Measurements from ENCODE around the gene EYA2. TPM values are rescaled to one million over a fixed set of nuclear protein-coding genes. Genes with fewer than 3 reads are reported as not detected.

EYA2 gene
- total RNA-seq, 1 experiment from 2014 or later = not detected

DNA sequence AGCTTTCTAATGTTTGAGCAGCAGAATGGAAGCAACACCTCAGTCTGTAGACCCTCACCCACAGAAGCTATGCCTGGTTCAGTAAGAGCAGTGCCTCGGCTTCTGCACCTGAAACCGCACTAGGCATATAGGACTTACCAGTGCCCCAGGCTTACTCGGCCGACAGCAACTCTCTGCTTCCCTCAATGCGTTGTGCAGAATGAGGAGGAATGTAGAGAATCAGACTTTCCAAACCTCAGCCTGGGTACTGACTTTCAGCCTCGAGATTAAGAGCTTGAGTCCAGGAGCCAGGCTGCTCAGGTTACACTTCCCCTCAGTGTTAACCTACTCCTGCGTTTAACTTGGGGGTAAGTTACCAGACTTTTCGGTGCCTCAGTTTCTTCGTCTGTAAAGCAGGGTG, 8.6 kb downstream of the EYA2 start:
- intact Hi-C loops (cut with micrococcal nuclease) = no loop called here
- no peaks in the 10 kb centered on the region for H3K4me1 Mint-ChIP-seq (ENCODE audit: insufficient read depth, unreplicated experiment)
- no peaks in the 10 kb centered on the region for H3K9me3 Mint-ChIP-seq (ENCODE audit: unreplicated experiment)
- H3K27ac Mint-ChIP-seq (ENCODE audit: low read depth, unreplicated experiment) = no peak overlapping the region
- H3K36me3 Mint-ChIP-seq (ENCODE audit: insufficient read depth, unreplicated experiment) = no peaks in the 10 kb centered on the region
- peaks cover 18% of the 10 kb centered on the region for H3K27me3 Mint-ChIP-seq (ENCODE audit: insufficient read depth, unreplicated experiment)
- CTCF ChIA-PET = interaction anchor here (1.1 kb wide), 1 partner anchor 481 kb away, joined by 3 read pairs; no protein-coding TSS in a partner anchor
- POLR2A ChIA-PET = interaction anchor here (0.5 to 1.2 kb wide), 2 partner anchors 222 to 324 kb away, joined by 3 to 7 read pairs; no protein-coding TSS in a partner anchor
- no TSS peak for BruUV-seq (replicated peaks)
- DNase-seq (ENCODE audit: unreplicated experiment) = no peak
- no peak overlapping the region for H3K4me3 Mint-ChIP-seq (ENCODE audit: unreplicated experiment)
- TF ChIP-seq, protein P1, sequence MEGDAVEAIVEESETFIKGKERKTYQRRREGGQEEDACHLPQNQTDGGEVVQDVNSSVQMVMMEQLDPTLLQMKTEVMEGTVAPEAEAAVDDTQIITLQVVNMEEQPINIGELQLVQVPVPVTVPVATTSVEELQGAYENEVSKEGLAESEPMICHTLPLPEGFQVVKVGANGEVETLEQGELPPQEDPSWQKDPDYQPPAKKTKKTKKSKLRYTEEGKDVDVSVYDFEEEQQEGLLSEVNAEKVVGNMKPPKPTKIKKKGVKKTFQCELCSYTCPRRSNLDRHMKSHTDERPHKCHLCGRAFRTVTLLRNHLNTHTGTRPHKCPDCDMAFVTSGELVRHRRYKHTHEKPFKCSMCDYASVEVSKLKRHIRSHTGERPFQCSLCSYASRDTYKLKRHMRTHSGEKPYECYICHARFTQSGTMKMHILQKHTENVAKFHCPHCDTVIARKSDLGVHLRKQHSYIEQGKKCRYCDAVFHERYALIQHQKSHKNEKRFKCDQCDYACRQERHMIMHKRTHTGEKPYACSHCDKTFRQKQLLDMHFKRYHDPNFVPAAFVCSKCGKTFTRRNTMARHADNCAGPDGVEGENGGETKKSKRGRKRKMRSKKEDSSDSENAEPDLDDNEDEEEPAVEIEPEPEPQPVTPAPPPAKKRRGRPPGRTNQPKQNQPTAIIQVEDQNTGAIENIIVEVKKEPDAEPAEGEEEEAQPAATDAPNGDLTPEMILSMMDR (IDR thresholded peaks at IDR 0.05; ENCODE audit: unreplicated experiment) = no peak

GRCh38 chr20:46903937-46904336, 9.3 kb downstream of the EYA2 start:
- Mint-ChIP-seq H3K4me3 (ENCODE audit: unreplicated experiment) (no peak overlapping the region), H3K27ac (ENCODE audit: low read depth, unreplicated experiment) (no peak overlapping the region), H3K36me3 (ENCODE audit: insufficient read depth, unreplicated experiment) (no peaks in the 10 kb centered on the region), H3K4me1 (ENCODE audit: insufficient read depth, unreplicated experiment) (no peaks in the 10 kb centered on the region), H3K9me3 (ENCODE audit: unreplicated experiment) (no peaks in the 10 kb centered on the region), H3K27me3 (ENCODE audit: insufficient read depth, unreplicated experiment) (peaks cover 18% of the 10 kb centered on the region)
- ChIA-PET POLR2A (interaction anchor here (0.6 to 1.2 kb wide), 3 partner anchors 25 to 306 kb away, joined by 3 to 7 read pairs (median 4); no protein-coding TSS in a partner anchor), CTCF (interaction anchor here (1.1 kb wide), 1 partner anchor 480 kb away, joined by 3 read pairs; no protein-coding TSS in a partner anchor)
- intact Hi-C loops (cut with micrococcal nuclease) = no loop called here
- BruUV-seq (replicated peaks) = no TSS peak
- TF ChIP-seq, protein P1 (IDR thresholded peaks at IDR 0.05; ENCODE audit: unreplicated experiment) = no peak
- no peak for DNase-seq (ENCODE audit: unreplicated experiment)

DNA sequence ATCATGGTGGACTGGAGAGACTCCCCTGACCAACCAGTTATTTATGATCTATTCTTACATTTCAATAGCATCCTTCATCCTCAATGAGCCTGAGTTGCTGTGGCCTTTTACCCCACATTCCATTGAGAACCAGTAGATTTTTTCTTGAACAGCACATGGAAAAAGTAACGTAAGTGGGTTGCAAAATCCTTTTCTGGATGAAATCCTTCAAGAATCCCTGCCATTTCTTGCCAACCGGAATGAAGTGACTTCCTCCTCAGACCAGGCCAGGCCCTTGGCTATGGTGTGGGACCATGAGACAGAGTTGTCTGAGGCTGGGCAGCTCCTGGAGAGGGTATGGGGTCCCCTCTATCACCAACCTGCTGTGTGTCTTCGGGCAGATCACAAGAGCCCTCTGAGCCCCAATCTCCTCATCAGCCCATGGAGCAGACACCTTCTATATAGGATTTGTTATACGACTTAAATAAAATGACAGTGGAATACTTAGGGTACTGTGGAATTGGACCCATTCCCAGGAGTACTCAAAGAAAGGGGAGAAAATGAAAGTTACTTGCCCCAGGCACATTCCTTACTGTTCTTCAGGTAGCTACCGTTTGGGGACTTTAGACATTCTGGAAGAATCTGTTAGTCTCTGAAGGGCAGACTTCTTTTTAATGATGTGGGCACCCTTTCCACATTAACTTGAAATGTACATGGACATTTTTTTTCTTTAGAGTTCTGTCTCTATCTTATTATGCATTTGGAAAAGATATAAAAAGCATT, 10.9 kb downstream of the EYA2 start:
- no peak overlapping the region for H3K4me3 Mint-ChIP-seq (ENCODE audit: unreplicated experiment)
- no peaks in the 10 kb centered on the region for H3K9me3 Mint-ChIP-seq (ENCODE audit: unreplicated experiment)
- H3K4me1 Mint-ChIP-seq (ENCODE audit: insufficient read depth, unreplicated experiment) = no peaks in the 10 kb centered on the region
- TF ChIP-seq, protein P1 (IDR thresholded peaks at IDR 0.05; ENCODE audit: unreplicated experiment) = no peak
- no peaks in the 10 kb centered on the region for H3K36me3 Mint-ChIP-seq (ENCODE audit: insufficient read depth, unreplicated experiment)
- H3K27me3 Mint-ChIP-seq (ENCODE audit: insufficient read depth, unreplicated experiment) = peaks cover 22% of the 10 kb centered on the region
- POLR2A ChIA-PET = interaction anchor here (1.6 kb wide), 1 partner anchor 40 kb away, joined by 6 read pairs; no protein-coding TSS in a partner anchor
- BruUV-seq (replicated peaks) = no TSS peak
- DNase-seq (ENCODE audit: unreplicated experiment) = peak; percentile 4
- H3K27ac Mint-ChIP-seq (ENCODE audit: low read depth, unreplicated experiment) = no peak overlapping the region
- intact Hi-C loops (cut with micrococcal nuclease) = no loop called here
- CTCF ChIA-PET = no interaction called here

DNA sequence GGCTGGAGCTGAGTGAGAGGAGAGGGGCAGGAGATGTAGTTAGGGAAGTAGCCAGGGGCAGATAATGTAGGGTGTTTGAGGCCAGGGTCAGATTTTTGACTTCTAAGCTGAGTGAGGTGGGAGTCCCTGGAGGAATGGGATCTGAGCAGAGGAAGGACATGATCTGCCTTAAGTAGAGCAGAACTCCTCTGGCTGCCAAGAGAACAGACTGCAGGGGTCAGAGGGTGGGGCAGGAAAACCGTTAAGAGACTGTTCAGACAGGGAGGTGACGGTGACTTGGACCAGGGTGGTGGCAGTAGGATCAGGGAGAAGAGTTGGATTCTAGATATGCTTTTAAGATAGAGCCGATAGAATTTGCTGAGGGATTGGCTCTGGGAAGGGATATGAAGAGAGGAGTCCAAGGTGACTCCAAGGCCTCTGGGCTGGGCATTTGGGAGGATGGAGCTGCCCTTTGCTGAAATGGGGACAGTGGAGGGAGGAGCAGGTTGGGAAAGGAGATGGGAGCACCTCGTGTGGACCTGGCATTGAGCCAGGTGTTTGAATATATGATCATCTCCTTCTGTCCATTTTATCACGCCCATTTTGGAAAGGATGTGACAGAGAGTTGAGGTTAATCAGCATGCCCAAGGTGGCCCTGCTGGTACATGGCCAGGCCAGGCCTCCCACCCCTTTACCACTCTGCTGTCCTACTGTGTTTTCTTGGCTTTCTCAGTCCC, 18.8 kb downstream of the EYA2 start:
- intact Hi-C loops (cut with micrococcal nuclease) = no loop called here
- H3K27me3 Mint-ChIP-seq (ENCODE audit: insufficient read depth, unreplicated experiment) = peaks cover 38% of the 10 kb centered on the region
- no peak for DNase-seq (ENCODE audit: unreplicated experiment)
- peaks cover 14% of the 10 kb centered on the region for H3K9me3 Mint-ChIP-seq (ENCODE audit: unreplicated experiment)
- no TSS peak for BruUV-seq (replicated peaks)
- CTCF ChIA-PET = interaction anchor here (0.6 kb wide), 1 partner anchor 70 kb away, joined by 4 read pairs; no protein-coding TSS in a partner anchor
- no peak overlapping the region for H3K27ac Mint-ChIP-seq (ENCODE audit: low read depth, unreplicated experiment)
- no peak overlapping the region for H3K4me3 Mint-ChIP-seq (ENCODE audit: unreplicated experiment)
- TF ChIP-seq, protein P1 (IDR thresholded peaks at IDR 0.05; ENCODE audit: unreplicated experiment) = no peak
- H3K36me3 Mint-ChIP-seq (ENCODE audit: insufficient read depth, unreplicated experiment) = no peaks in the 10 kb centered on the region
- H3K4me1 Mint-ChIP-seq (ENCODE audit: insufficient read depth, unreplicated experiment) = no peaks in the 10 kb centered on the region
- POLR2A ChIA-PET = no interaction called here

Data from MCF 10A (cell line).